GM18861 (cell line): ENCODE data around the gene EHF.
"Not testable (repeated sequence)": the region's sequence is repeated elsewhere in the genome, so short reads cannot be mapped to it uniquely, and the experiment has no call there.

ENCODE experiments used
- ATAC-seq: cut with Tn5 transposase; IDR thresholded peaks from one replicate; pipeline ENCODE4 v1.9.1; 2021; ENCODE audit not compliant: unreplicated experiment

The EHF gene

DNA sequence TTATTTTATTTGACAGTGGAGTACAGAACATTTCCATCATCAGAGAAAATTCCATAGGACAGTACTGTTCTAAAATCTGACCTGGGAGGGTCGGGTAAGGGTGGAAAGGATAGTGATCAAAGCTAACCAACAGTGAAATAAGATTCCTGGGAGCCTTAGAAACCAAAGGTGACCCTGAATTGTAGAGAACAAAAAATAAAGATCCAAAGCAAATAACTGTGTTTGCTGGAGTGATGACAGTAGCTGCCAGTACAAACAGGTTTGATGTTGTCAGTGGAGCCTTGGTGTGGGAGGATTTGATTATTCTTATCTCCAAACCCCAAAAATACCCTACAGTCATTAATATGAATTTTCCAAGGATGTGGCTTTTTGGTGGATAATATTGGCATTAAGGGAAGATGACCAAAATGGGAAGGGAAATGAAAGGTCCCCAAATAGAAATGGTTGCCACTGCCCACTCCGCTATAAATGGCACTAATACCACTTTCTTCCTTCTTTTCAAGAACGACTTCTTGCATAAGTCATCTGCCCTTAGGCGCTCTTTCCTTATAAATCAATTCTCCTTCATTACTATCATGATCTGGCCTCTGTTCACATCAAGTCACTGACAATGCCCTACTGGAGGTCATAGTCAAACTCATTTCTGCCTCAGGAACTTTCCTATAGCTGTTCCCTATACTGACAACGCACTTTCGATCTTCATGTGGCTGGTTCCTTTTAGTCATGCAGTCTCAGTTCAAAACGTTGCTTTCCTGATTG, 44.4 kb downstream of the EHF start:
- no peak for ATAC-seq

DNA sequence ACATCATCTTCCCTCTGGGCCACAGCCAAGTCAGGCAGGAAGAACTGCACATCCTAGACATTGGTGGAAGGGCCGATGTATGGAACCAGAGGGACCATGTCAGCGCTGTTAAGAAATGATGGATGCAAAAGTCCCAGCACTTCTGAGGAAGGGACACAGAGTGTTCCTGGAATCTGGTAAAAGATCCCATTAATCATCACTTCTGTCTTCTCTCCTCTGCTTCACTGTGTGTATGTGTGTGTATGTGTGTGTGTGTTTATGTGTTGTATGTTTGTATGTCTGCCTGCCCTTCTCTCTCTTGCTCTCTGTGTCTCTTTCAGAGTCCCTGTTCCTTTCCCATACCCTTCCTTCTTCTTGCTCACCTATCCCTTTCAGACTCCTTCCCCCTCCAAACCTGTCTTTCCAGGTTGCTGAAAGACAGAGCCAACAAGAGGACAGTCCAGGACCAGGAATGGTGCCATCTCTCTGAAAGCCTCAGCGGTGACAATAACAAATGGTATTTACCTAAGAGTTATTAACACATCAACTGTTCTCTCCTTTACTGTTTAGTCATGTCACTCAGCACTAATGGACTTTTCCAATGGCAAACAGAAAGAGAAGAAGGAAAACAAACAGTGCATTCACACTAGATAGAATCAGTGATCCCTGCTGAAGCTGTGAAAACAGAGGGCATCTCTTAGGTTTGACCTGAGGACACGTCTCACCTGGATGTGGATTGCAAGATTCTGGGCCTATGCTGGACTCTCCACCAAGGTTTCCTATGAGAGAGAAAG, 47.1 kb downstream of the EHF start:
- ATAC-seq = no peak

DNA sequence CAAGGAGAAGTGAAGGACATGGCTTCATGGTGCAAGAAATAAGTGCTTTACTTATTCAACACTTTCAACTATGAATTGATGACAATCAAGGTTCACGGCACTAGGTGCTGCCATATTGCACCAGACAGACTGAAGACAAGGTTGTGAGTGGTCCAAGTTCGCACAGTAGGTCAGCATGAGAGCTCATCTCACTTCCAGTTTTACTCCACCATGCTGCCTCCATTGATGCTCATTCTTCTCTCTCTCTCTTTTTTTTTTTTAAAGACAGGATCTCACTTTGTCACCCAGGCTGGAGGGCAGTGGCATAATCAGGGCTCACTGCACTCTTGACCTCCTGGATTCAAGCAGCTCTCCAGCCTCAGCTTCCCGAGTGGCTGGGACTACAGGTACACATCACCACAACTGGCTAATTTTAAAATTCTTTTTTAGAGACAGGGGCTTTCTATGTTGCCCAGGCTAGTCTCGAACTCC, 47.7 kb downstream of the EHF start:
- no peak for ATAC-seq

DNA sequence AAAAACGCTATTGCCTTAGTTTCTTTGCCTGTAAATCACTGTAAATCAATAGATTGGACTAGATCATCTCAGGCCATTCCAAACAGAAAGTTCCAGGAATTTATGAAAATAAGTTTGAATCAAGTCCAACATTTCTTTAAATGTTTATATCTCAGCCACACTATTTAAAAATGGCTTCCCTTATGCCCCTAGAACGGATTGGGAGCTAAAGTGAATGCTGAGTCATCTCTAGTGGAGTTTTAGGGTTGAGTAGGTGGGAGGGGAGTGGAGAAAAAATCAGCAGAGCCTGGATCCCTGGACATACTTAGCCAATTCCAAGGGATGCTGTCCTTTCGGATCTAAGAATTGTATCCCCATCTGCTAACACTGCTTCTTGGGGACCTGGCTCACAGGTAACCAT, 48.6 kb downstream of the EHF start:
- no peak for ATAC-seq

DNA sequence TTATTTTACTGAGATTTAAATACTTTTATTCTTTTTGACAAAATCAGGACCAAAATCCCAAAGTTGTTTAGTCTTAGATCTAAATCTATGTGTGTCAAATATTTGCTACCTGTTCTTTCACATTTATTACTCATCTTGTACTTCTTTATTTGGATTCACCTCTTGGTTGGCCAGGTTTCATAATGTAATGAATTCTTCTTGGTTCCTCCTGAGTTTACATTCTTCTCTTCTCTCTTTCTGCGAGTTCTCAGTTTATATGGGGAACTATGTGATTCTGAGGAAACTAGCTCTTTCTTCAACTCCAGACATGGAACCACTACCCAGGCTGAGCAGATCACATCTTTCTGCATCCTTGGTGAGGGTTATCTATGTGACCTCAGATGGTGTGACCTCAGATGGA, 50.2 kb downstream of the EHF start:
- ATAC-seq = no peak

DNA sequence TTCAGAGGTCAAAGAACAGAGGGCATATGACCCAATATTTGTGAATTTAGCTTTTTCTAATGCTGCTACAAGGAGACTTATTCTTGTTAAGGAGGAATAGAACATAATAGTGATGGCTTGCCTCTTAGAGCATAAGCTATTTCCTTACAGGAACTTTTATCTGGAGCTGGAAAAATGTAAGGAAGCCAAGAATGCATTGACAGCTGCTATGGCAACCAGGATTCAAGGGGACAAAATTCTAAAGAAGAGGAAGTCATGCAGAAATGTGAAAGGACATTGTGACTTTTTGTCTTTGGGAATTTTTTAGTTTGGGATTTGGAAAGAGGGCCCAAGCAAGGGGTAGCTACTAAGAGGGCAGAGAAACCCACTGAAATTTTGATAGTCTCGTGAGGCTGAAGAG, 51.1 kb downstream of the EHF start:
- no peak for ATAC-seq

DNA sequence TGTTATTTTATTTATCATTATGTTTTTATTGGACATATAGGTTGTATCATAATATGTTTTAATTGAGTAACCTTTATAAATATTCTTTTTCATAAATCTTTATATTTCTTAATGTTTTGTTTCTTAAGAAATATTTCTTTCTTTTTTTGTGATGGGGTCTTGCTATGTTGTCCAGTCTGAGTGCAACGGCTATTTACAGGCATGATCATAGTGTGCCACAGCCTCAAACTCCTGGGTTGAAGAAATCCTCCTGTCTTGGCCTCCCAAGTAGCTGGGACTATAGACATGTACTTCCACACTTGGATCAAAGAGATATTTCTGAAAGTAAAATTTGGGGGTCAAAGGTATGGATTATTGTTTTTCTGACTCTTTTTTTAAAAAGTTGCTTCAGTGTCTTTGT, 53.1 kb downstream of the EHF start:
- no peak for ATAC-seq

DNA sequence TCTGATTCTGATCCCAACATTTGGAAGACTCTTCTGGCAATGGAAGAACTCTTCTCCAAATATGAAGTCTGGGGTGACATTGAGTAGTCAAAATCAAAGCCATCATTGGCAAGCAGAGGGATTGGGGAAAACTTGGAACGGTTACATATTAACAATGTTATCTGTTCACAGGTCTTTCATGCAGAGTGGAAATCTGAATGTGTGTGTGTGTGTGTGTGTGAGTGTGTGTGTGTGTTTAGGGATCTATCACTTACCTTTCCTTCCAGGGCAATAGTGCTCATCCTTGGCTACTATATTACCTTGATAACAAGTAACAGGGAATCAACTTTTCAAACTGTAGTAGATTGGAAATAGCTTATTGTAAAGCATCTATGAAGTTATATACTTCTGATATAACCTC, 55.3 kb downstream of the EHF start:
- ATAC-seq = no peak

DNA sequence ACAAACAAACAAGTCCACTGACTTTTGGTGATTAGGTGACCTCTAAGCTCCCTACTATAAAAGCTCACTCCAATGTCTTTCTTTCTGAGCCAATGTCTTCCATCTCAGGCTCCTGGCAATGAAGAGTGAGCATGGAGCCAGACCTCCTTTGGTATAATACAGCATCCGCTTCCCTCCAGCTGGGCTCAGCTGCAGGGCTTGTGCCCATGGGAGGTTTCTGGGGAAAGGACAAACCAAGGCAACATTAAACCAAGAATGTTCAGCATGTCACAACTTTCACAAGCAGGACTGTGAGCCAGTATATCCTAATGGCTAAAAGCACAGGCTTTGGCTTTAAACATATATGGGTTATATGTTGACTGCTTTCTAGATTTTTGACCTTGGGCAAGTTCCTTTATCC, 58.8 kb downstream of the EHF start:
- no peak for ATAC-seq

DNA sequence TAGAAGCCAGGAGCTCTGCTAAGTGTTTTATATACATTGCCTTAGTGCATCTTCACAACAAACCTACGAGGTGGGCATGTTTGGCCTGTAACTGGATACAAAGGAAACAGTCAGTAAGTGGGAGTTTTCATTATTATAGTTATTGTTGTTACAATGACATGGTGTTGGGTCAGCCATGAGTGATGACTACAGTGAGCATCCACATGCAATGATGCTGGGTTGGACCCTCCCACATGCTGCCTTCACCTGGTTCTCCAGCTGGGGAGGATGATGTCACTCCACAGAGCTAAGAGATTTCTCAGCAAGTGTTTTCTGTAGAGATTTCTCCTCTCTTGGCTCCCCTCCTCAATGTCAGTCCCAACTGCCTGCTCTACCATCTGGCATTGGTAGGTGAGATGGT, 59.3 kb downstream of the EHF start:
- ATAC-seq = no peak

DNA sequence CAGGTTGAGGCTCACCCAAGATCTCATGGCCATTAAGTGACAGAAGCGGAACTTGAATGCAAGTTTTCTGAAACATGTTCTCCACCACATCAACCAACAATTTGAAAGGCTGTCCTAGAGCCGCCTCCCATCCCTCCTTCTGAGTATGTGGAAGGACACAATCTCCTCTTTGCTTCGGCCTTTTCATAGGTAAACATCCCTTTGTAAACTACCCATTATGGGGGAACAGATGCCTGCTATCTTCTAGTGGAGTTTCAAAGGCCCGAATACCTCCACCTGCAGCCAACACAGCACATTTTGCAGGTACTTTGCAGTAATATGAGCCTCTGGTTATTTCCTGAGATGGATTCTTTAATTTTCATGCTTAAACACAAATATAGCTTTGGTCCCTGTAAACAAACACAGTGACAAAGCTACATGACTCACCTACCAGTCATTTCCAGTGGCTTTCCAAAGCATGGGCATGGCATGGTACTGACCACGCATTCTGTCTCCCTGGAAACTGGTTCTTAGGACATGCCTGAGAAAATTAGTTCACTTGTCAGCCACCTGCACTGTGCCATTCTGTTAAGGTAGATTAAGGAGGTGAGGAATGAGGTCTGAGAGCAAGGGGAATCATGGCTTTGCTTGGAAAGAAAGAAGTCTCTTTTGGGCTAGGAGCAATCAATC, 60.2 kb downstream of the EHF start:
- ATAC-seq = no peak

DNA sequence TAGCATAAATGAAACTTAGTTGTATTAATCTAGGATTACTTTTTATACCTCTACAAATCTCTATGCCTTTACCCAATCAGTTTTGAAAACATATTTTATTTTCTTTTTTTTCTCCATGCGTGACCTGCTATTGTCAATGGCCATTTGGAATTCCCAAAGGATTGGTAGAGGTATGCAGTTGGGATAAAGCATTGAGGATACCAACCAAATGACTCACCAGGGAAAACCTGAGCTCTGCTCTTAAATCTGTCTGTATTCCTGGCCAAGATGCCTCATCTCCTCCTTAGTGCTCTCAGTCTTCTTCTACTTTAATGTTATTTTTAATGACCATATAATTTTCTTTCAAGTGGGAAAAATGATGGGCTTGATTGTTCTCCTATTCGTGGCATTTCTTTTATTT, 61.9 kb downstream of the EHF start:
- no peak for ATAC-seq

DNA sequence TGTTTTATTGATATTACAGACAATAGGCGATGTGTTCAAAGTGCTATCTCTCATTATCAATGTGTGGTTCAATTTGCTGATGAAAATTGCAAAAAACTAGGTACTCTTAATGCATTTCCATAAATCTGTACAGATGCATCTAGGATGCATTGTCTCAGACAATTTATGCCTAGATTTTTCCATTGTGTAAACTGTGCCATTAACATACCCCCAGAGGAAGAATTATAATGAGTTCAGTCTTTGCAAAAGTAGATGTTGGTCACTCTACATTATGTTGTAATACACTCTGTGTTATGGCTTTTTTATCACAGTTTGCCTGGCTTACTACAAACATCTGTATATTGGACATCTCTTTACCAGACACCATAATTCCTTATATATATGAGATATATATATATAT, 62.5 kb downstream of the EHF start:
- no peak for ATAC-seq

DNA sequence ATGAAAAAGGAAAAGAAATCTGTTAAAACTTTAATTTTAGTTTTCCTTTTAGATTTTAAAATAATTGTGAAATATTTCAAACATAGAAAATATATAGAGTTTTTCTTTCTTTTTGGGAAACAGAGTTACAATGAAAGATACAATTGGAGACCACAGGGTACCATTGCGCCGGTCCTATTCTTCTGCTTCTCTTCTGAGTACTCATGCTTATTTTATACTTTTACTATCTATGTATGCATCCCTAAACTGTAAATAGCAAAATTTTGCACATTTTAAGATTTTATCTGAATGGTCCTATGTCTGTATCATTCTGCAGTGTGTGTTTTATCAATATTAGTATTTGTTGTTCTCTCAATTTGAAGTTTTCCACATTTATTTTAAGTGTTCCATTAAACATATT, 65.0 kb downstream of the EHF start:
- no peak for ATAC-seq

DNA sequence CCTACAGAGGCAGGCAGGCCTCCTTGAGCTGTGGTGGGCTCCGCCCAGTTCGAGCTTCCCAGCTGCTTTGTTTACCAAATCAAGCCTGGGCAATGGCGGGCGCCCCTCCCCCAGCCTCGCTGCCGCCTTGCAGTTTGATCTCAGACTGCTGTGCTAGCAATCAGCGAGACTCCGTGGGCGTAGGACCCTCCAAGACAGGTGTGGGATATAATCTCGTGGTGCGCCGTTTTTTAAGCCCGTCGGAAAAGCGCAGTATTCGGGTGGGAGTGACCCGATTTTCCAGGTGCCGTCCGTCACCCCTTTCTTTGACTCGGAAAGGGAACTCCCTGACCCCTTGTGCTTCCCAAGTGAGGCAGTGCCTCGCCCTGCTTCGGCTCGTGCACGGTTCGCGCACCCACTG, 71.4 kb downstream of the EHF start:
- not testable (repeated sequence) for ATAC-seq

DNA sequence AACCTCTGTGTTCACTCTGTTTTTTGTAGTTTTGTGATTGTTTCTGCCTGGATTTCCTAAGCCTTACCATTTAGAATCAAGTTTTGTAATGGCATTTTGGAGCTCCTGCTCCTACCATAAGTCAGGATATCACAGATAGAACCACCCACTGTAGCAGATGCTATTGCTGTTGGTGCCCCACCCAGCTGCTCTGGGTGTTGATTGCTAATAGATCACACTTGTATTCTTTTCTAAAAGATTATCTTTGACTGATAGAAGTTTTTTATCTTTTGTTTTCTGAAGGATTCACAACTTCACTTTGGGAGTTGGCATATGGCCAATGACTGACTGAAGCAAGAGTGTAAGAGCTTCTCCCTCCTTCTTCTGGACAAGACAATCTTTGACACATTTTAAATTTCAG, 76.0 kb downstream of the EHF start:
- ATAC-seq = no peak

DNA sequence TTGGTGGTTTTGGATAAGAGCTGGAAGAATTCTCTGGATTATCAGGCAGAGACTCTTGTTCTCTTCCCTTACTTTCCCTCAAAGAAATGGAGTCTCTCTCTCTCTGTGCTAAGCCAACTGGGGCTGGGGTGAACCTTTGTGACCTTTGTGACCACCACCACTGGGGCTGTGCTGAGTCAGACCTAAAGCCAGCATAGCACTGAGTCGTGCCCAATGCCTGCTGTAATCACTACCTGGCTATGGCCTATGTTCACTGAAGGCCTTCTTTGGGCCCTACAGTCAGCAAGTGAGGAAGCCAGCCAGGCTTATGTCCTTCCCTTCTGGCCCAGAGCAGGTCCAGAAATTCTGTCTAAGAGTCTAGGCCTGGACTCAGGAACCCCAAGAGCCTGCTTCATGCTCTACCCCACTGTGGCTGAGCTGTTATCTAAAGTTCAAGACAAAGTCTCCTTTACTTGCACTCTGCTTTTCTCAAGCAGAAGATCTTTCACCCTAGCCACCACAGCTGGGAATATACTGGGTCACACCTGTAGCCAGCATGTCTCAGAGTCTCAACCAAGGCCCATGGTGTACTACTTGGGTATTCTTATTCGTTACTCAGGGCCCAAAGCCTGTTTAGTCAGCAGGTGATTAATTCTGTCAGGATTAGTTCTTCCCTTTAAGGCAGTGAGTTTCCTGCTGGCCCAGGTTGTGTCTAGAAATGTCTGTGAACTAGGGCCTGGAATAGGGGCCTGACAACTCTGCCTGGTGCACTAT, 86.0 kb downstream of the EHF start:
- ATAC-seq = no peak

DNA sequence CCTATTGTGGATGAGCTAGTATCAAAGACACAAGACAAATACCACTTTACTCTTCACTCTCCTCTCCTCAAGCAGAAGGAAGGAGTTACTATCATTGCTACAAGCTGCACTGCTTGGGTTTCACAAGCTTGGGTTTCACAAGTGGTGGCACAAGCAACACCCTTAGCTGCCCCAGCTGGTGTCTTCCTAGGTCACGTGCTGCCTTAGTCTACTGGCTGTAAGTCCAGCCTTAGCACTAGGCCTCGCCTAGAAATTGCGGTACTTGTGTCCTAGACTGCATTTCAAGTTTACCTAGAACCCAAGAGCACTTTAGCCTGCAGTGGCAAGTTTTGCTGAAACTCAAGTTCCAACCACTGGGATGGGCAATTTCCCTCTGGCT, 86.6 kb downstream of the EHF start:
- ATAC-seq = no peak
